H9 (cell line): ENCODE measurements around the gene MAN1B1. TPM values are rescaled to one million over a fixed set of nuclear protein-coding genes. Genes with fewer than 3 reads are reported as not detected.

Experiments used
- DNase-seq: peaks from one replicate; pipeline ENCODE4 v3.0.0-alpha.2; 2017
- H2AFZ ChIP-seq: one replicate; pipeline ENCODE4 v1.6.1; 2013; ENCODE audit warnings: mild to moderate bottlenecking, low read length, control low read depth, moderate library complexity
- H2AK5ac ChIP-seq: 2 replicates; pipeline ENCODE4 v1.6.1; 2013; ENCODE audit warnings: low read length, control low read depth, mixed read lengths; ENCODE audit not compliant: insufficient read length
- H2BK120ac ChIP-seq: one replicate; pipeline ENCODE4 v1.6.1; 2013; ENCODE audit warnings: low read depth, mild to moderate bottlenecking, low read length, control low read depth, inconsistent platforms; ENCODE audit not compliant: poor library complexity, severe bottlenecking
- H2BK12ac ChIP-seq: 2 replicates; pipeline ENCODE4 v1.6.1; 2013; ENCODE audit warnings: low read length, control low read depth, mixed read lengths, low read depth; ENCODE audit not compliant: insufficient read length
- H2BK15ac ChIP-seq: 2 replicates; pipeline ENCODE4 v1.6.1; 2013; ENCODE audit warnings: low read depth, low read length, control low read depth
- H2BK20ac ChIP-seq: one replicate; pipeline ENCODE4 v1.6.1; 2013; ENCODE audit warnings: low read depth, mild to moderate bottlenecking, low read length, control low read depth, inconsistent platforms; ENCODE audit not compliant: poor library complexity, severe bottlenecking
- H2BK5ac ChIP-seq: 2 replicates; pipeline ENCODE4 v1.6.1; 2013; ENCODE audit warnings: low read length, control low read depth, mixed read lengths; ENCODE audit not compliant: insufficient read length
- H3K14ac ChIP-seq: 2 replicates; pipeline ENCODE4 v1.6.1; 2013; ENCODE audit warnings: low read length, control low read depth; ENCODE audit not compliant: insufficient read depth
- H3K18ac ChIP-seq: 2 replicates; pipeline ENCODE4 v1.6.1; 2013; ENCODE audit warnings: low read depth, mild to moderate bottlenecking, mixed read lengths, low read length, control low read depth; ENCODE audit not compliant: insufficient read length
- H3K23ac ChIP-seq: 2 replicates; pipeline ENCODE4 v1.6.1; 2013; ENCODE audit warnings: low read length, control low read depth, mixed read lengths, low read depth; ENCODE audit not compliant: insufficient read length
- H3K23me2 ChIP-seq: 2 replicates; pipeline ENCODE4 v1.6.1; 2013; ENCODE audit warnings: low read depth, mild to moderate bottlenecking, mixed read lengths, low read length, control low read depth; ENCODE audit not compliant: insufficient read length, poor library complexity, severe bottlenecking
- H3K27ac ChIP-seq: 2 replicates; pipeline ENCODE4 v1.5.1; 2013; ENCODE audit warnings: low read length, control low read depth, mixed read lengths, low read depth; ENCODE audit not compliant: insufficient read length
- H3K27me3 ChIP-seq: 2 replicates; pipeline ENCODE4 v1.6.1; 2013; ENCODE audit warnings: low read length, control low read depth, inconsistent platforms; ENCODE audit not compliant: insufficient read depth
- H3K4ac ChIP-seq: 2 replicates; pipeline ENCODE4 v1.6.1; 2013; ENCODE audit warnings: low read depth, mild to moderate bottlenecking, control low read depth, inconsistent platforms, low read length, moderate library complexity
- H3K4me1 ChIP-seq: 2 replicates; pipeline ENCODE4 v1.6.1; 2013; ENCODE audit warnings: low read length, control low read depth, inconsistent platforms; ENCODE audit not compliant: insufficient read depth
- H3K4me2 ChIP-seq: 2 replicates; pipeline ENCODE4 v1.6.1; 2013; ENCODE audit warnings: low read length, control low read depth, mixed read lengths; ENCODE audit not compliant: insufficient read length, insufficient read depth
- H3K56ac ChIP-seq: 2 replicates; pipeline ENCODE4 v1.6.1; 2013; ENCODE audit warnings: low read depth, mild to moderate bottlenecking, mixed read lengths, low read length, control low read depth; ENCODE audit not compliant: insufficient read length
- H3K79me1 ChIP-seq: 2 replicates; pipeline ENCODE4 v1.6.1; 2013; ENCODE audit warnings: low read depth, mild to moderate bottlenecking, moderate library complexity, low read length, control low read depth, inconsistent platforms; ENCODE audit not compliant: insufficient read depth, poor library complexity, severe bottlenecking
- H3K79me2 ChIP-seq: 2 replicates; pipeline ENCODE4 v1.6.1; 2013; ENCODE audit warnings: low read length, control low read depth, inconsistent platforms; ENCODE audit not compliant: insufficient read depth
- H3K9ac ChIP-seq: 2 replicates; pipeline ENCODE4 v1.6.1; 2013; ENCODE audit warnings: low read length, control low read depth, mixed read lengths; ENCODE audit not compliant: insufficient read length; ENCODE audit errors: extremely low read depth
- H3K9me3 ChIP-seq: one replicate; pipeline ENCODE4 v1.6.1; 2013; ENCODE audit warnings: low read depth, low read length, inconsistent platforms; ENCODE audit not compliant: control insufficient read depth
- H3T11ph ChIP-seq: one replicate; pipeline ENCODE4 v1.6.1; 2013; ENCODE audit warnings: mild to moderate bottlenecking, low read length, control low read depth, inconsistent platforms
- H4K20me1 ChIP-seq: one replicate; pipeline ENCODE4 v1.6.1; 2013; ENCODE audit not compliant: control insufficient read depth, insufficient read length, insufficient read depth
- H4K5ac ChIP-seq: 2 replicates; pipeline ENCODE4 v1.6.1; 2013; ENCODE audit warnings: low read depth, mild to moderate bottlenecking, mixed read lengths, low read length, control low read depth; ENCODE audit not compliant: insufficient read length
- H4K8ac ChIP-seq: replicated peaks from 2 replicates; pipeline ENCODE4 v1.6.1; 2013; ENCODE audit warnings: low read length, control low read depth, mixed read lengths, low read depth; ENCODE audit not compliant: insufficient read length
- H4K91ac ChIP-seq: 2 replicates; pipeline ENCODE4 v1.6.1; 2013; ENCODE audit warnings: low read depth, mild to moderate bottlenecking, moderate library complexity, mixed read lengths, low read length, control low read depth; ENCODE audit not compliant: insufficient read length
- H3K27ac Mint-ChIP-seq, 3 experiments: 2 replicates in 2 of 3; 3 replicates in 1 of 3; pipeline ENCODE4 v1.8.0; 2020 to 2021; ENCODE audit warnings: mixed read lengths in 3 of 3, mild to moderate bottlenecking in 1 of 3, moderate library complexity in 1 of 3
- H3K27me3 Mint-ChIP-seq: 2 replicates; pipeline ENCODE4 v1.8.0; 2021; ENCODE audit warnings: low read depth, mild to moderate bottlenecking, moderate library complexity, mixed read lengths
- H3K36me3 Mint-ChIP-seq, 3 experiments: 2 replicates in 2 of 3; 3 replicates in 1 of 3; pipeline ENCODE4 v1.8.0; 2020 to 2021; ENCODE audit warnings: low read depth in 3 of 3, mixed read lengths in 3 of 3; ENCODE audit not compliant: insufficient read depth in 1 of 3
- H3K4me1 Mint-ChIP-seq, 2 experiments: 2 replicates each; pipeline ENCODE4 v1.8.0; 2020; ENCODE audit warnings: mixed read lengths in 2 of 2
- H3K4me3 Mint-ChIP-seq, 2 experiments: 2 replicates in 1 of 2; 3 replicates in 1 of 2; pipeline ENCODE4 v1.8.0; 2020 to 2021; ENCODE audit warnings: mild to moderate bottlenecking in 2 of 2, mixed read lengths in 2 of 2, moderate library complexity in 1 of 2
- H3K9me3 Mint-ChIP-seq, 2 experiments: 2 replicates in 1 of 2; 3 replicates in 1 of 2; pipeline ENCODE4 v1.8.0; 2020; ENCODE audit warnings: mild to moderate bottlenecking in 2 of 2, mixed read lengths in 2 of 2, moderate library complexity in 1 of 2
- CTCF ChIP-seq: fragments of 200-600 bp; sonication (generic); conservative IDR thresholded peaks from 3 replicates; pipeline ENCODE4 v1.8.0; 2021; ENCODE audit warnings: antibody characterized with exemption, mild to moderate bottlenecking
- WGBS: extraction: QIAGEN DNeasy Blood & Tissue Kit; methylation state at CpG from one replicate; pipeline ENCODE4 v1.1.7; 2013; ENCODE audit warnings: missing lambda C conversion rate, low lambda C conversion rate, mixed read lengths; ENCODE audit not compliant: insufficient read length; ENCODE audit errors: extremely low coverage; 5-methylcytosine and 5-hydroxymethylcytosine counted together
- total RNA-seq: library from RNA; stranded (reverse); gene quantifications from 2 replicates; pipeline ENCODE4 v1.2.1, GENCODE V29; 2021

Gene MAN1B1
- total RNA-seq, 1 experiment from 2014 or later = 34.9 TPM

- no peaks in the 10 kb centered on the region; the same call in 1 of the 2 replicates for H3K4me1 ChIP-seq
- H3K23ac ChIP-seq = no peak overlapping the region
- no peak overlapping the region for H3K4me2 ChIP-seq
- no peaks in the 10 kb centered on the region for H4K20me1 ChIP-seq
- no peak overlapping the region for H2AFZ ChIP-seq
- Mint-ChIP-seq H3K4me1 (peaks cover 0 to 11% of the 10 kb centered on the region in 2 experiments; a peak in 2 of 4 replicates), H3K27me3 (peaks cover 34% of the 10 kb centered on the region), H3K27ac (no peak overlapping the region), H3K36me3 (no peaks in the 10 kb centered on the region), H3K9me3 (no peaks in the 10 kb centered on the region; a peak in 2 of 5 replicates), H3K4me3 (no peak overlapping the region)
- H3T11ph ChIP-seq = no peak overlapping the region
- no peak overlapping the region for H4K5ac ChIP-seq
- H3K18ac ChIP-seq = no peak overlapping the region
- no peak overlapping the region for H2BK120ac ChIP-seq
- no peak overlapping the region for H3K9ac ChIP-seq
- H3K79me2 ChIP-seq = no peaks in the 10 kb centered on the region
- no peak overlapping the region for H2BK5ac ChIP-seq
- H4K8ac ChIP-seq = no peak overlapping the region
- TF ChIP-seq CTCF = no peak
- H3K23me2 ChIP-seq = no peaks in the 10 kb centered on the region
- DNase-seq = peak; percentile 83
- no peak overlapping the region for H3K14ac ChIP-seq
- no CpG with 5 or more reads among the region's 20 CpGs for WGBS
- H3K27me3 ChIP-seq = no peaks in the 10 kb centered on the region; the same call in 1 of the 2 replicates
- no peak overlapping the region for H3K56ac ChIP-seq
- H3K9me3 ChIP-seq = no peaks in the 10 kb centered on the region
- H2BK20ac ChIP-seq = no peak overlapping the region
- no peak overlapping the region for H2BK15ac ChIP-seq
- H2AK5ac ChIP-seq = no peak overlapping the region
- no peak overlapping the region for H2BK12ac ChIP-seq
- no peak overlapping the region for H3K4ac ChIP-seq
- H4K91ac ChIP-seq = no peak overlapping the region
- H3K27ac ChIP-seq = no peak overlapping the region
- H3K79me1 ChIP-seq = no peaks in the 10 kb centered on the region
These were observed 63.3 kb downstream of the MAN1B1 start for GRCh38 chr9:137149942-137150616.
